GM23338 (cell line): Measurements from ENCODE around the gene UBE2R2. TPM values are rescaled to one million over a fixed set of nuclear protein-coding genes. Genes with fewer than 3 reads are reported as not detected.

Experiments used
- ATAC-seq: fragments of 200-7000 bp; cut with Tn5 transposase; 3 replicates; pipeline ENCODE4 v1.9.1; 2020
- DNase-seq: peaks from one replicate; pipeline ENCODE4 v3.0.0-alpha.2; 2015; ENCODE audit warnings: low spot score
- H2AFZ ChIP-seq: fragments of 200-600 bp; sonication (generic); 2 replicates; pipeline ENCODE4 v1.8.0; 2016; ENCODE audit warnings: antibody characterized with exemption, mild to moderate bottlenecking, moderate library complexity
- H3F3A ChIP-seq: fragments of 200-600 bp; sonication (generic); replicated peaks from 2 replicates; pipeline ENCODE4 v1.8.0; 2017; ENCODE audit warnings: antibody characterized with exemption, mixed run types, low read depth
- H3K27ac ChIP-seq: fragments of 200-600 bp; sonication (generic); 2 replicates; pipeline ENCODE4 v1.6.1; 2016; ENCODE audit warnings: low read depth
- H3K27me3 ChIP-seq: fragments of 200-600 bp; sonication (generic); 2 replicates; pipeline ENCODE4 v1.8.0; 2016; ENCODE audit warnings: mild to moderate bottlenecking, mixed run types, moderate library complexity; ENCODE audit not compliant: insufficient read depth
- H3K36me3 ChIP-seq: fragments of 200-600 bp; sonication (generic); 2 replicates; pipeline ENCODE4 v1.8.0; 2016; ENCODE audit warnings: mild to moderate bottlenecking; ENCODE audit not compliant: insufficient read depth
- H3K4me1 ChIP-seq: fragments of 200-600 bp; sonication (generic); 2 replicates; pipeline ENCODE4 v1.8.0; 2016; ENCODE audit warnings: mild to moderate bottlenecking, moderate library complexity; ENCODE audit not compliant: insufficient read depth
- H3K4me2 ChIP-seq: fragments of 200-600 bp; sonication (generic); 2 replicates; pipeline ENCODE4 v1.7.1; 2017; ENCODE audit warnings: mixed run types
- H3K4me3 ChIP-seq: fragments of 200-600 bp; sonication (generic); 2 replicates; pipeline ENCODE4 v1.6.1; 2016; ENCODE audit warnings: mixed run types
- H3K79me2 ChIP-seq: fragments of 200-600 bp; sonication (generic); replicated peaks from 2 replicates; pipeline ENCODE4 v1.8.0; 2017; ENCODE audit warnings: mild to moderate bottlenecking; ENCODE audit not compliant: insufficient read depth
- H3K9me2 ChIP-seq: fragments of 200-600 bp; sonication (generic); 2 replicates; pipeline ENCODE4 v1.8.0; 2017; ENCODE audit not compliant: insufficient read depth
- H4K20me1 ChIP-seq: fragments of 200-600 bp; sonication (generic); replicated peaks from 2 replicates; pipeline ENCODE4 v1.8.0; 2017; ENCODE audit warnings: mild to moderate bottlenecking; ENCODE audit not compliant: insufficient read depth
- H3K27ac Mint-ChIP-seq: 2 replicates; pipeline ENCODE4 v1.8.0; 2020; ENCODE audit warnings: inconsistent platforms, mild to moderate bottlenecking, moderate library complexity, mixed read lengths
- H3K27me3 Mint-ChIP-seq: 3 replicates; pipeline ENCODE4 v1.8.0; 2022; ENCODE audit warnings: low read depth, mild to moderate bottlenecking, moderate library complexity, mixed read lengths, inconsistent platforms; ENCODE audit not compliant: insufficient read depth, poor library complexity
- H3K36me3 Mint-ChIP-seq: 3 replicates; pipeline ENCODE4 v1.8.0; 2021; ENCODE audit warnings: low read depth, mild to moderate bottlenecking, inconsistent platforms, moderate library complexity, mixed read lengths
- H3K4me1 Mint-ChIP-seq: 3 replicates; pipeline ENCODE4 v1.8.0; 2020; ENCODE audit warnings: mild to moderate bottlenecking, inconsistent platforms, mixed read lengths
- H3K4me3 Mint-ChIP-seq: 3 replicates; pipeline ENCODE4 v1.8.0; 2021; ENCODE audit warnings: moderate library complexity, mild to moderate bottlenecking, inconsistent platforms, mixed read lengths
- H3K9me3 Mint-ChIP-seq: 3 replicates; pipeline ENCODE4 v1.8.0; 2020; ENCODE audit warnings: moderate library complexity, mild to moderate bottlenecking, inconsistent platforms, mixed read lengths
- EZH2phosphoT487 ChIP-seq: fragments of 200-600 bp; sonication (generic); IDR thresholded peaks from one replicate; pipeline ENCODE4 v1.8.1; 2018; ENCODE audit warnings: antibody characterized with exemption; ENCODE audit not compliant: unreplicated experiment
- JUNB ChIP-seq: IDR thresholded peaks from one replicate; pipeline ENCODE4 v1.6.1; 2016; ENCODE audit warnings: antibody characterized with exemption; ENCODE audit not compliant: unreplicated experiment
- NANOG ChIP-seq: IDR thresholded peaks from 2 replicates; pipeline ENCODE4 v1.6.1; 2016; ENCODE audit warnings: antibody characterized with exemption, borderline replicate concordance
- ZNF331 ChIP-seq: fragments of 250-450 bp; sonication (Bioruptor Pico); IDR thresholded peaks from 2 replicates; pipeline ENCODE4 v1.5.0; 2020; ENCODE audit warnings: low read depth, mild to moderate bottlenecking, moderate library complexity
- polyA plus RNA-seq: library from polyadenylated mRNA; unstranded; fragments of >200 nt; fragmentation: Nextera tagmentation; extraction: Ambion mirVana; gene quantifications from 2 replicates; pipeline ENCODE4 v1.2.1, GENCODE V29; 2016
- total RNA-seq: library from RNA; depleted of rRNA; stranded (reverse); fragments of >200 nt; shearing (Covaris generic); gene quantifications from 2 replicates; pipeline ENCODE4 v1.2.3, GENCODE V29; 2014
- TF ChIP-seq, protein P1 (sequence below): IDR thresholded peaks from 2 replicates; pipeline ENCODE4 v1.6.1; 2016; ENCODE audit warnings: antibody characterized with exemption

UBE2R2 gene
- total and polyA plus RNA-seq, 2 experiments from 2014 or later, result 23.4 to 32.5 TPM

DNA sequence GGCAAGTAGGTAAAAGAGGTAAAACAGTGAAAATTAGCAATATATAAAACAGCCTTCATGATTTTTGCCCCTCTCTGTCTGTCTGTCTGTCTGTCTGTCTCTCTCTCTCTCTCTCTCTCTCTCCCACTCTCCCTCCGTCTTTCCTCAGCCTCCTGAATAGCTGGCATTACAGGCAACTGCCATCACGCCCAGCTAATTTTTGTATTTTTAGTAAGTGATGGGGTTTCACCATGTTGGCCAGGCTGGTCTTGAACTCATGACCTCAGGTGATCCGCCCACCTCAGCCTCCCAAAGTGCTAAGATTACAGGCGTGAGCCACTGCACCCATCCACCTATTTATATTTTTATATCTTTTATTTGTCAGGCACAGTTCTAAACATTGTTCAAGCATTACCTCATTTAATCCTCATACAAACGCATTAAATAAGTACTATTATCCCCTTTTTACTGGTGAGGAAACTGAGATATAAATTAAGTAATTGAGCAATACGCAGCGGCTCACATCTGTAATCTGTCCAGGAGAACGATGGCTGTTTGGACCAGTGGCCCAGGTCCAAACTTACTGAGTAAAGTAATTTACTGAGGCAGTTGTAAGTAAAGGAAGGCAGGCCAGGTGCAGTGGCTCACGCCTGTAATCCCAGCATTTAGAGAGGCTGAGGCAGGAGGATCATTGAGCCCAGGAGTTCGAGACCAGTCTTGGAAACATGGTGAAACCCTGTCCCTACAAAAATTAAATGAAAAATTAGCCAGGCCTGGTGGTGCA is 60.9 kb downstream of the UBE2R2 start:
- Histone ChIP-seq H3K36me3 (no peaks in the 10 kb centered on the region), H3K4me1 (peaks cover 10% of the 10 kb centered on the region; the same call in 1 of the 2 replicates), H2AFZ (no peak overlapping the region), H3K27ac (no peak overlapping the region), H3F3A (no peaks in the 10 kb centered on the region), H3K27me3 (no peaks in the 10 kb centered on the region), H3K4me3 (no peak overlapping the region), H3K4me2 (no peak overlapping the region), H3K79me2 (peaks cover 99% of the 10 kb centered on the region), H4K20me1 (peaks cover 48% of the 10 kb centered on the region), H3K9me2 (no peaks in the 10 kb centered on the region)
- peaks cover 6% of the 10 kb centered on the region for H3K27me3 Mint-ChIP-seq
- H3K36me3 Mint-ChIP-seq, result no peaks in the 10 kb centered on the region
- no peaks in the 10 kb centered on the region for H3K9me3 Mint-ChIP-seq
- peaks cover 13% of the 10 kb centered on the region for H3K4me1 Mint-ChIP-seq
- DNase-seq (no peak), ATAC-seq (no peak)
- no peak overlapping the region for H3K4me3 Mint-ChIP-seq
- TF ChIP-seq, protein P1, sequence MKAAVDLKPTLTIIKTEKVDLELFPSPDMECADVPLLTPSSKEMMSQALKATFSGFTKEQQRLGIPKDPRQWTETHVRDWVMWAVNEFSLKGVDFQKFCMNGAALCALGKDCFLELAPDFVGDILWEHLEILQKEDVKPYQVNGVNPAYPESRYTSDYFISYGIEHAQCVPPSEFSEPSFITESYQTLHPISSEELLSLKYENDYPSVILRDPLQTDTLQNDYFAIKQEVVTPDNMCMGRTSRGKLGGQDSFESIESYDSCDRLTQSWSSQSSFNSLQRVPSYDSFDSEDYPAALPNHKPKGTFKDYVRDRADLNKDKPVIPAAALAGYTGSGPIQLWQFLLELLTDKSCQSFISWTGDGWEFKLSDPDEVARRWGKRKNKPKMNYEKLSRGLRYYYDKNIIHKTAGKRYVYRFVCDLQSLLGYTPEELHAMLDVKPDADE, result no peak
- TF ChIP-seq JUNB (no peak), NANOG (no peak), ZNF331 (CRISPR knock-in tag) (no peak), EZH2phosphoT487 (no peak)
- no peak overlapping the region for H3K27ac Mint-ChIP-seq

DNA sequence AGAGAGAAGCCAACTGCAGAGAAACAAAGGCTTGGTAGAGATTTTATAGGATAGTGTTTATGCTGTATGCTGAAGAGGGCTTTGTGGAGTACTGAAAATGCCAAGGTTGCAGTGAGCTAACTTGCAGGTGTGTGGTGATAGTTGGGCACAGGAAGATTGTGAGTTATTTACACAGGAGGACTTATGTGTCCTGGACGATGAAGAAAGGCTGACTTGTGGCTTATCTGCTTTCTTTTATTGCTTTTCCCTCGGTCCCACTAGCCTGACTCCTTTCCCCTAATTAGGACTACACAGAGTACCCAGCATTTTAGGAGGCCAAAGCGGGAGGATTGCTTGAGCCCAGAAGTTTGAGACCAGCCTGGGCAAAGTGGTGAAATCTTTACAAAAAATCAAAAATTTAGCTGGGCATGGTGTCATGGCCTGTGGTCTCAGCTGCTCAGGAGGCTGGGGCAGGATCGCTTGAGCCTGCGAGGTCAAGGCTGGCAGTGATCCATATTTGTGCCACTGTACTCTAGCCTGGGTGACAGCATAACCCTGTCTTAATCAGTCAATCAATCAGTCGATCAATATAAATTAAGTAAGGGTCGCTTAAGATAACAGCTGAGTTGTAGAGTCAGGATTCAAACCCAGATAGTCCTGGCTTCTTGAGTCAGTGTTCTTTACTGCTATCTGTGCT is 61.9 kb downstream of the UBE2R2 start:
- Mint-ChIP-seq H3K9me3 (no peaks in the 10 kb centered on the region), H3K27ac (no peak overlapping the region; the same call in 1 of the 2 replicates), H3K4me3 (no peak overlapping the region), H3K4me1 (peaks cover 13% of the 10 kb centered on the region), H3K36me3 (no peaks in the 10 kb centered on the region), H3K27me3 (peaks cover 6% of the 10 kb centered on the region)
- no peak overlapping the region for H2AFZ ChIP-seq
- H3K79me2 ChIP-seq, result peaks cover 99% of the 10 kb centered on the region
- H3K9me2 ChIP-seq, result no peaks in the 10 kb centered on the region
- no peak for ATAC-seq
- H3K27ac ChIP-seq, result no peak overlapping the region
- no peak overlapping the region for H3K4me2 ChIP-seq
- TF ChIP-seq, protein P1, result no peak
- TF ChIP-seq EZH2phosphoT487, result no peak
- peaks cover 52% of the 10 kb centered on the region for H4K20me1 ChIP-seq
- no peak overlapping the region for H3K4me3 ChIP-seq
- no peak for DNase-seq
- no peaks in the 10 kb centered on the region for H3K36me3 ChIP-seq
- no peaks in the 10 kb centered on the region for H3F3A ChIP-seq
- no peaks in the 10 kb centered on the region for H3K27me3 ChIP-seq
- peaks cover 10% of the 10 kb centered on the region; the same call in 1 of the 2 replicates for H3K4me1 ChIP-seq
